Glutamatergic neuron (in vitro differentiated cells): ENCODE measurements around the gene NOXO1. TPM values are rescaled to one million over a fixed set of nuclear protein-coding genes. Genes with fewer than 3 reads are reported as not detected.

Source experiments
- DNase-seq: peaks from one replicate; pipeline ENCODE4 v3.0.0; 2022
- H3K27ac Mint-ChIP-seq: one replicate; pipeline ENCODE4 v1.8.0; 2020; ENCODE audit warnings: mild to moderate bottlenecking, mixed read lengths, inconsistent platforms; ENCODE audit not compliant: unreplicated experiment
- H3K27me3 Mint-ChIP-seq: one replicate; pipeline ENCODE4 v1.8.0; 2020; ENCODE audit warnings: mild to moderate bottlenecking, moderate library complexity, mixed read lengths, inconsistent platforms; ENCODE audit not compliant: unreplicated experiment
- H3K36me3 Mint-ChIP-seq: one replicate; pipeline ENCODE4 v1.8.0; 2020; ENCODE audit warnings: mild to moderate bottlenecking, mixed read lengths, inconsistent platforms; ENCODE audit not compliant: unreplicated experiment
- H3K4me1 Mint-ChIP-seq: one replicate; pipeline ENCODE4 v1.8.0; 2020; ENCODE audit warnings: mild to moderate bottlenecking, low read depth, mixed read lengths, inconsistent platforms; ENCODE audit not compliant: unreplicated experiment
- H3K4me3 Mint-ChIP-seq: one replicate; pipeline ENCODE4 v1.8.0; 2020; ENCODE audit warnings: mild to moderate bottlenecking, mixed read lengths, inconsistent platforms; ENCODE audit not compliant: unreplicated experiment
- H3K9me3 Mint-ChIP-seq: one replicate; pipeline ENCODE4 v1.8.0; 2020; ENCODE audit warnings: mild to moderate bottlenecking, moderate library complexity, mixed read lengths, inconsistent platforms; ENCODE audit not compliant: unreplicated experiment
- CTCF ChIP-seq: fragments of 200-600 bp; sonication (generic); IDR thresholded peaks from one replicate; pipeline ENCODE4 v1.5.0; 2021; ENCODE audit not compliant: partially characterized antibody, unreplicated experiment
- total RNA-seq: library from RNA; stranded (reverse); fragmentation: NEBNext Ultra II Directional; extraction: Animal tissue kit (Norgen Biotek cat#: 25700); gene quantifications from one replicate; pipeline ENCODE4 v1.2.1, GENCODE V29; 2021; ENCODE audit not compliant: unreplicated experiment

The NOXO1 gene
- total RNA-seq, 1 donor from 2014 or later, result 1.3 TPM

- DNase-seq, result no peak
- Mint-ChIP-seq H3K27ac (no peak overlapping the region), H3K4me3 (no peak overlapping the region), H3K9me3 (peaks cover 12% of the 10 kb centered on the region), H3K27me3 (peaks cover 24% of the 10 kb centered on the region), H3K4me1 (peaks cover 15% of the 10 kb centered on the region), H3K36me3 (no peaks in the 10 kb centered on the region)
- TF ChIP-seq CTCF, result no peak
Measured at GRCh38 chr16:1987198-1987597, 5.9 kb upstream of the NOXO1 start.

GRCh38 chr16:1985466-1986150 lies 4.3 kb upstream of the NOXO1 start:
- DNase-seq, result no peak
- peaks cover 16% of the 10 kb centered on the region for H3K27me3 Mint-ChIP-seq
- H3K27ac Mint-ChIP-seq, result no peak overlapping the region

DNA sequence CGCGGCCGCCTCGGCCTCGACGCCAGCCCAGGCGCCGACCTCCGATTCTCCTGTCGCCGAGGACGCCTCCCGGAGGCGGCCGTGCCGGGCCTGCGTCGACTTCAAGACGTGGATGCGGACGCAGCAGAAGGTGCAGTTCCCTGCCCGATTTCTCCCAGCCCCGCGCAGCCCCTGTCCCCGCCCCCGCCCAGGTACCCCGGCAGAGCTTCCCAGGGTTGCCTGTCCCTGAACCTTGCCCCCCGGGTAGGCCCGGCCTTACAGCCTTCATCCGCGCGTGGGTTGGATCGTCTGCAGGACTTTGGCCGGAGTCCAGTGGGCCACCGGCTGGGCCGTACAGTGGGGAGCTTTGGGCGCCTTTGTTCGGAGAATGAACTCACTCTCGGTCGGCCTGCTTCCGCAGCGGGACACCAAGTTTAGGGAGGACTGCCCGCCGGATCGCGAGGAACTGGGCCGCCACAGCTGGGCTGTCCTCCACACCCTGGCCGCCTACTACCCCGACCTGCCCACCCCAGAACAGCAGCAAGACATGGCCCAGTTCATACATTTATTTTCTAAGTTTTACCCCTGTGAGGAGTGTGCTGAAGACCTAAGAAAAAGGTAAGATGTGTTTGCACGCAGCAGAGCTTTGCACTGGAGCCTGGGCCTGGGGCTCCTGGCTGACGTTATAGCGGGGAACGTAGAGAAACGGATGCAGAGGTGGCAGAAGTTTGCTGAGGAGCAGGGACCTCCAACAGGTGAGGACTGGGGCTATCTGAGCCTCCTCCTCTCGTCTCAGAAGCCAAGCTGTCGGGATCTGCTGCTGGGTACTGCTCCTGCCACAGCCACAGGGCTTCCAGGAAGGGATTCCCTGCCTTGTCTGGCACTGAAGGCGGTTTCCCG lies 3.3 kb upstream of the NOXO1 start:
- H3K27me3 Mint-ChIP-seq, result peaks cover 16% of the 10 kb centered on the region
- no peaks in the 10 kb centered on the region for H3K36me3 Mint-ChIP-seq
- peak overlapping the region; percentile 78 for H3K27ac Mint-ChIP-seq
- peaks cover 7% of the 10 kb centered on the region for H3K9me3 Mint-ChIP-seq
- no peak for TF ChIP-seq CTCF
- no peak for DNase-seq
- H3K4me1 Mint-ChIP-seq, result peaks cover 21% of the 10 kb centered on the region
- peak overlapping the region; percentile 85 for H3K4me3 Mint-ChIP-seq

More at GRCh38 chr16:1985466-1986150, 4.3 kb upstream of the NOXO1 start:
- Mint-ChIP-seq H3K36me3 (no peaks in the 10 kb centered on the region), H3K4me3 (peak overlapping the region; percentile 85), H3K4me1 (peaks cover 21% of the 10 kb centered on the region), H3K9me3 (peaks cover 7% of the 10 kb centered on the region)
- TF ChIP-seq CTCF, result no peak

DNA sequence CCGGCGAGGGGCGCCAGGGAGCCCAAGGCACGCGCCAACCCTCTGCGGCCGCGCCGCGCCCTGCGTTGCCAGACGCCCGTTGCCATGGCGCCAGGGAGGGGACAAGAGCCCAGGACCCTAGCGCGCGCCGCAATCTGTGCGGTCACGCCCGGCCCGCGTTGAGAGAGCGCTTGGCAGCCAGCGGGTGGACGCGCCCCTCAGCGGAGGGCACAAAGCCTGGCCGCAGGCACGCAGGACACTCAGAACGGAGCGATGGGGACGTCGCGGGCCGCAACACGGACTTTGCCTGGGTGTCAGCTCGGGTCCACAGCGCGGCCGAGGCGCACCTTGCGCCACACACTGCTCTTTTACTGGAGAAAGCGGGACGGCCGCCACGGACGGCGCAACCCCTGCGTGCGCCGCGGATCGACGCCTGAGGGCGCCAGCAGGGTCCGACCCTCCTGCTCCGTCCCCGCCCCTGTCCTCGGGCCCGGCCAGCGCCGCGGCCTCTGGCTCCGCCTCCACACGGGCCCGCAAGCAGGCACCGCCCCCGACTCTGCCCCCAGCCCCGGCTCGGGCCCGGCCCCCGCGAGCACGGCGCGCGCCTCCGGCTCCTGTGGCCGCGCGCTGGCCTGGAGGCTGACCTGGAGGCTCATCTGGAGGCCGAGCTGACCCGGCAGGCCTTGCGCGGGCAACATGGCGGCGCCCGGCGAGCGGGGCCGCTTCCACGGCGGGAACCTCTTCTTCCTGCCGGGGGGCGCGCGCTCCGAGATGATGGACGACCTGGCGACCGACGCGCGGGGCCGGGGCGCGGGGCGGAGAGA lies 2.5 kb upstream of the NOXO1 start, which contains the start of gene GFER:
GFER (plus strand) TSS at position 650 of the 803 bp plus-strand sequence; CDS start at position 676, 26 bp downstream.
- peak within 1 kb of the TSS; percentile 87 for H3K4me3 Mint-ChIP-seq
- H3K36me3 Mint-ChIP-seq, result no peaks in the 10 kb centered on the region
- no peak for TF ChIP-seq CTCF
- peaks cover 19% of the 10 kb centered on the region for H3K4me1 Mint-ChIP-seq
- H3K27ac Mint-ChIP-seq, result peak within 1 kb of the TSS; percentile 92
- peaks cover 7% of the 10 kb centered on the region for H3K9me3 Mint-ChIP-seq
- DNase-seq, result peak; percentile 97
- H3K27me3 Mint-ChIP-seq, result peaks cover 14% of the 10 kb centered on the region
